Frontal cortex (tissue), 4 donors: ENCODE results near the gene CEP152. TPM values are rescaled to one million over a fixed set of nuclear protein-coding genes. Genes with fewer than 3 reads are reported as not detected.

Source experiments
- DNase-seq, 2 donors: peaks; one replicate each; pipeline ENCODE4 v3.0.0; 2012; ENCODE audit warnings: low spot score in 2 of 2
- FAIRE-seq: peaks from 2 replicates; lab custom pipeline; 2012; peaks lifted over from hg19 to GRCh38; lab: Jason Lieb, UNC
- total RNA-seq: library from RNA; depleted of rRNA; stranded (reverse); fragments of >200 nt; gene quantifications from one replicate; pipeline ENCODE4 v1.2.3, GENCODE V29; 2014
- donor health status: control.
- donor health status: control.
- donor health status: control.

CEP152 gene
- total RNA-seq, 1 donor from 2014 or later, result 1.6 TPM

GRCh38 chr15:48781481-48782081 is 29.3 kb downstream of the CEP152 start:
- DNase-seq, result no peak
- no peak for FAIRE-seq

GRCh38 chr15:48781017-48781416 is 29.9 kb downstream of the CEP152 start:
- FAIRE-seq (no peak), DNase-seq (no peak)

- DNase-seq, result no peak
- no peak for FAIRE-seq
Measured at GRCh38 chr15:48778331-48778730, 32.5 kb downstream of the CEP152 start.

GRCh38 chr15:48777645-48778330 is 33.1 kb downstream of the CEP152 start:
- DNase-seq (no peak), FAIRE-seq (no peak)

- FAIRE-seq, result no peak
- no peak for DNase-seq
Measured at GRCh38 chr15:48775546-48775945, 35.3 kb downstream of the CEP152 start.

GRCh38 chr15:48774484-48774883 is 36.4 kb downstream of the CEP152 start:
- no peak for DNase-seq
- no peak for FAIRE-seq

- FAIRE-seq, result no peak
- DNase-seq, result no peak
Measured at GRCh38 chr15:48766196-48766595, 44.7 kb downstream of the CEP152 start.

- FAIRE-seq, result no peak
- DNase-seq, result no peak
Measured at GRCh38 chr15:48765022-48765421, 45.8 kb downstream of the CEP152 start.

- FAIRE-seq, result no peak
- DNase-seq, result no peak
Measured at GRCh38 chr15:48761393-48762158, 49.3 kb downstream of the CEP152 start.

GRCh38 chr15:48759921-48760320 is 50.9 kb downstream of the CEP152 start:
- FAIRE-seq (no peak), DNase-seq (no peak)

GRCh38 chr15:48757661-48758060 is 53.2 kb downstream of the CEP152 start:
- DNase-seq, result no peak
- FAIRE-seq, result no peak

- FAIRE-seq (no peak), DNase-seq (no peak)
Measured at GRCh38 chr15:48754011-48754410, 56.9 kb downstream of the CEP152 start.

GRCh38 chr15:48751595-48751994 is 59.3 kb downstream of the CEP152 start:
- FAIRE-seq, result no peak

GRCh38 chr15:48748535-48748934 is 62.3 kb downstream of the CEP152 start:
- no peak for FAIRE-seq
- DNase-seq, result no peak

More at GRCh38 chr15:48751595-48751994, 59.3 kb downstream of the CEP152 start:
- DNase-seq, result no peak

- FAIRE-seq, result no peak
- DNase-seq, result no peak
Measured at GRCh38 chr15:48733615-48734014, 77.3 kb downstream of the CEP152 start.

GRCh38 chr15:48730506-48730905 is 80.4 kb downstream of the CEP152 start:
- no peak for FAIRE-seq
- DNase-seq, result no peak

GRCh38 chr15:48723969-48724368 is 86.9 kb downstream of the CEP152 start:
- FAIRE-seq, result no peak
- no peak for DNase-seq

GRCh38 chr15:48722764-48723661 is 87.9 kb downstream of the CEP152 start:
- DNase-seq (no peak), FAIRE-seq (no peak)

GRCh38 chr15:48721061-48721810 is 89.6 kb downstream of the CEP152 start:
- DNase-seq, result no peak
- no peak for FAIRE-seq
